GM18867 (cell line): ENCODE results near the gene DIS3L2.
"Not testable (repeated sequence)": the region's sequence is repeated elsewhere in the genome, so short reads cannot be mapped to it uniquely, and the experiment has no call there.

Source experiments
- ATAC-seq: cut with Tn5 transposase; IDR thresholded peaks from one replicate; pipeline ENCODE4 v1.9.1; 2021; ENCODE audit warnings: mild to moderate bottlenecking, moderate library complexity; ENCODE audit not compliant: unreplicated experiment

The DIS3L2 gene

GRCh38 chr2:231928481-231928880 lies 33.0 kb upstream of the DIS3L2 start:
- ATAC-seq, result no peak

- ATAC-seq, result no peak
These were observed 32.4 kb upstream of the DIS3L2 start for GRCh38 chr2:231928901-231929725.

GRCh38 chr2:231929961-231930592 lies 31.4 kb upstream of the DIS3L2 start:
- no peak for ATAC-seq

GRCh38 chr2:231930593-231931281 lies 30.8 kb upstream of the DIS3L2 start:
- no peak for ATAC-seq

- ATAC-seq, result no peak
These were observed 30.0 kb upstream of the DIS3L2 start for GRCh38 chr2:231931481-231931915.

- ATAC-seq, result no peak
These were observed 28.9 kb upstream of the DIS3L2 start for GRCh38 chr2:231932711-231932970.

- no peak for ATAC-seq
These were observed 28.3 kb upstream of the DIS3L2 start for GRCh38 chr2:231932985-231933915.

- ATAC-seq, result no peak
These were observed 27.6 kb upstream of the DIS3L2 start for GRCh38 chr2:231933916-231934401.

- no peak for ATAC-seq
These were observed 26.9 kb upstream of the DIS3L2 start for GRCh38 chr2:231934441-231935206.

- no peak for ATAC-seq
These were observed 26.3 kb upstream of the DIS3L2 start for GRCh38 chr2:231935207-231935524.

- ATAC-seq, result no peak
These were observed 25.7 kb upstream of the DIS3L2 start for GRCh38 chr2:231935815-231936214.

GRCh38 chr2:231936491-231936890 lies 25.0 kb upstream of the DIS3L2 start:
- no peak for ATAC-seq

GRCh38 chr2:231937057-231937456 lies 24.5 kb upstream of the DIS3L2 start:
- ATAC-seq, result no peak

GRCh38 chr2:231939022-231939421 lies 22.5 kb upstream of the DIS3L2 start:
- ATAC-seq, result no peak

GRCh38 chr2:231940795-231941194 lies 20.7 kb upstream of the DIS3L2 start:
- ATAC-seq, result no peak

GRCh38 chr2:231941673-231942072 lies 19.8 kb upstream of the DIS3L2 start:
- no peak for ATAC-seq

- ATAC-seq, result no peak
These were observed 19.3 kb upstream of the DIS3L2 start for GRCh38 chr2:231942180-231942579.

GRCh38 chr2:231946241-231946814 lies 15.2 kb upstream of the DIS3L2 start:
- ATAC-seq, result no peak

- not testable (repeated sequence) for ATAC-seq
These were observed 14.4 kb upstream of the DIS3L2 start for GRCh38 chr2:231947112-231947511.

- ATAC-seq, result no peak
These were observed 13.8 kb upstream of the DIS3L2 start for GRCh38 chr2:231947694-231948093.
